ENCODE results near the gene TMEM236.

TMEM236 gene

GRCh38 chr10:17836942-17837341 lies 84.9 kb downstream of the TMEM236 start:
- Histone ChIP-seq H3K27ac (ENCODE audit: low read depth, low read length) (no peak overlapping the region), H3K36me3 (ENCODE audit: insufficient read depth, low read length) (no peaks in the 10 kb centered on the region), H3K27me3 (ENCODE audit: control insufficient read depth in 1 of 2, insufficient read depth in 2 of 2, low read length in 2 of 2) (no peaks in the 10 kb centered on the region), H3K4me1 (ENCODE audit: insufficient read depth, low read length) (peaks cover 7% of the 10 kb centered on the region), H3K9ac (ENCODE audit: low read length) (no peak overlapping the region), H3K4me3 (ENCODE audit: low read depth in 1 of 2, low read length in 2 of 2) (no peak overlapping the region), H3K9me3 (ENCODE audit: low read length) (no peaks in the 10 kb centered on the region)

DNA sequence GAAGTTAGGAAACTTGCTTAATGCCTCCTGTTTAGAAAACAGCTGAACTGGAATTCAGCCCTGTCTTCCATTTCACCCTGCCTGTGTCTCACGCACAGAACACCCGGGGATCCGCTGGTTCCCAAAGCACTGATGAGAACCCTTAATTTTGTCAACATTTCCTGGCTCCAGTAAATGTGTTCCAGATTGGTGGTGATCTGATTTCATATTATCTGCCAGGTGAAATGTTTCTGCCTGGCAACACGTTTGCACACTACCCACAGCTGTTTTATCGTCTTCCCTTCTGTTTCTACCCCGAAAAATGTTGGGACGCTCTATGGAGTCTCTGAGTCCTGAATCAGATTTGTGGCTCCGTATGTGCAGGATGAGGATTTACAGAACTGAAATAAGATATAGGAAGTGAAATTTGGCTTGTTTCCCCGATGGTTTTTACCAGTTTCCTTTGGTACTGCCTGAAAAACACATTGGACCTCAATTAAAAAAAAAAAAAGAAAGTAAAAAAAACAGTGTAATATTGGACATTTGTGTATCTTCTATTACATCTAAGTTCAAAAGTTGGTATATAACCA lies 86.2 kb downstream of the TMEM236 start:
- H3K36me3 ChIP-seq (ENCODE audit: insufficient read depth, low read length), result no peaks in the 10 kb centered on the region
- H3K4me3 ChIP-seq (ENCODE audit: low read depth in 1 of 2, low read length in 2 of 2), result no peak overlapping the region

GRCh38 chr10:17841050-17841449 lies 89.0 kb downstream of the TMEM236 start:
- H3K4me1 ChIP-seq (ENCODE audit: insufficient read depth, low read length), result peaks cover 1% of the 10 kb centered on the region
- no peak overlapping the region for H3K27ac ChIP-seq (ENCODE audit: low read depth, low read length)
- no peaks in the 10 kb centered on the region for H3K9me3 ChIP-seq (ENCODE audit: low read length)
- no peak overlapping the region for H3K9ac ChIP-seq (ENCODE audit: low read length)
- H3K27me3 ChIP-seq (ENCODE audit: control insufficient read depth in 1 of 2, insufficient read depth in 2 of 2, low read length in 2 of 2), result no peaks in the 10 kb centered on the region
- no peak overlapping the region for H3K4me3 ChIP-seq (ENCODE audit: low read depth in 1 of 2, low read length in 2 of 2)
- no peaks in the 10 kb centered on the region for H3K36me3 ChIP-seq (ENCODE audit: insufficient read depth, low read length)

More for the DNA sequence above, 86.2 kb downstream of the TMEM236 start:
- H3K4me1 ChIP-seq (ENCODE audit: insufficient read depth, low read length), result peaks cover 7% of the 10 kb centered on the region
- no peaks in the 10 kb centered on the region for H3K9me3 ChIP-seq (ENCODE audit: low read length)
- no peaks in the 10 kb centered on the region for H3K27me3 ChIP-seq (ENCODE audit: control insufficient read depth in 1 of 2, insufficient read depth in 2 of 2, low read length in 2 of 2)
- no peak overlapping the region for H3K27ac ChIP-seq (ENCODE audit: low read depth, low read length)
- H3K9ac ChIP-seq (ENCODE audit: low read length), result no peak overlapping the region

- Histone ChIP-seq H3K9me3 (ENCODE audit: low read length) (no peaks in the 10 kb centered on the region), H3K27ac (ENCODE audit: low read depth, low read length) (no peak overlapping the region), H3K4me1 (ENCODE audit: insufficient read depth, low read length) (no peaks in the 10 kb centered on the region), H3K27me3 (ENCODE audit: control insufficient read depth in 1 of 2, insufficient read depth in 2 of 2, low read length in 2 of 2) (no peaks in the 10 kb centered on the region), H3K4me3 (ENCODE audit: low read depth in 1 of 2, low read length in 2 of 2) (no peak overlapping the region), H3K9ac (ENCODE audit: low read length) (no peak overlapping the region), H3K36me3 (ENCODE audit: insufficient read depth, low read length) (no peaks in the 10 kb centered on the region)
Observed at GRCh38 chr10:17842641-17843040, 90.6 kb downstream of the TMEM236 start.

DNA sequence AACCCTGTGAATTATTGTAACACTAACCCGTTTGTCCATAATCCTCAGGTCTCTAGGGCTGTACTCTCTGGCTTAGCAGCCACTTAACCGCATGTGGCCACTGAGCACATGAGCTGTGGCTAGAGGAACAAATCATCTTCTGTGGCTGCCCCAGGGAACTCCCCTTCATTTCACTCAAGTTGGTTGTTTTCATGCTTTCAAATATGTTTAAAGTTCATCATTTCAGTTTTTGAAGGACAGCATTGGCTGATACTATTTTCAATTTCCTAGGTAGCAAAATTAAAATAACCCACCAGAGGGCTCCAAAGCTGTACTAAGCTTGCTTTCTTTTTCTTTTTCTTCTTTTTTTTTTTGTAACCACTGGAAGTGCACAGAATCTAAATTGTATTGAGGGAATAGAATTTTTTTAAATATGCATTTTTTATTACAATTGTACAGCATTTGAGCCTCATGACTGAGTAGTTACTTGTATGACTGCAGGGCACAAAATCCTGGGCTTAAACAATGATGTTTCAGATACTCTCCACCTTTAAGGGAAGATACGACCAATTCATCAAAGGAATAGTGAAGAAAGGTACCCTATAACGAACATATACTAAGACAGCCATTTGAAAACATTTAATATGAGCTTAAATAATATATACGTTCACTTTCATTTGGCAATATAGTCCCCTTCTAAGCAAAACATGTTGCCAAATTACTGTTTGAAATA lies 95.7 kb downstream of the TMEM236 start:
- Histone ChIP-seq H3K4me1 (ENCODE audit: insufficient read depth, low read length) (no peaks in the 10 kb centered on the region), H3K9ac (ENCODE audit: low read length) (no peak overlapping the region), H3K36me3 (ENCODE audit: insufficient read depth, low read length) (no peaks in the 10 kb centered on the region), H3K9me3 (ENCODE audit: low read length) (no peaks in the 10 kb centered on the region), H3K27ac (ENCODE audit: low read depth, low read length) (no peak overlapping the region), H3K27me3 (ENCODE audit: control insufficient read depth in 1 of 2, insufficient read depth in 2 of 2, low read length in 2 of 2) (no peaks in the 10 kb centered on the region), H3K4me3 (ENCODE audit: low read depth in 1 of 2, low read length in 2 of 2) (no peak overlapping the region)

- H3K27ac ChIP-seq (ENCODE audit: low read depth, low read length), result no peak overlapping the region
- no peaks in the 10 kb centered on the region for H3K27me3 ChIP-seq (ENCODE audit: control insufficient read depth in 1 of 2, insufficient read depth in 2 of 2, low read length in 2 of 2)
- no peaks in the 10 kb centered on the region for H3K4me1 ChIP-seq (ENCODE audit: insufficient read depth, low read length)
Observed at GRCh38 chr10:17848646-17849045, 96.6 kb downstream of the TMEM236 start.

More at GRCh38 chr10:17848646-17849045, 96.6 kb downstream of the TMEM236 start:
- H3K4me3 ChIP-seq (ENCODE audit: low read depth in 1 of 2, low read length in 2 of 2), result no peak overlapping the region
- H3K9me3 ChIP-seq (ENCODE audit: low read length), result no peaks in the 10 kb centered on the region
- no peaks in the 10 kb centered on the region for H3K36me3 ChIP-seq (ENCODE audit: insufficient read depth, low read length)
- H3K9ac ChIP-seq (ENCODE audit: low read length), result no peak overlapping the region

Measured in muscle layer of colon (tissue), 2 donors.